Measurements from ENCODE around the gene FNDC3B.

DNA sequence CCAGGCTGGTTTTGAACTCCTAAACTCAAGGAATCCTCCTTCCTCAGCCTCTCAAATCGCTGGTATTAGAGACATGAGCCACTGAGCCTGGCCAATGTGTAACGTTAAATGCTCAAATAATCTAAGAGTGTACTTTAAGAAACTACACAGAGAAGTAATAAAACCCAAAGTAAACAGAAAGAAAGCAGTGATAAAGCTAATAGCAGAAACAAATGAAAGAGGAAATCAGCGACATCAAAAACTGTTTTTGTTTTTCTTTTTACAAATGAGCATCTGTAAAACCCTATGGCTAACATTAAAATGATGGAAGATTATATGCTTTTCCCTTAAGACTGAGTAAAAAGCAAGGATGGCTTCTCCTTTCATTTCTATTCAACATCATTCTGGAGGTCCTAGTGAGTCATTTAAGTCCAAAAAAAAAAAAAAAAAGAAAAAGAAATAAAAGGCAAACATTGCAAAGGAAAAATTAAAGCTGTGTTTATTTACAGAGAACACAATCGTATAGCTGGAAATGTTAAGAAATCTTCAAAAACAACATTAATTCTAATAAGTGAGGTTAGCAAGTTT, 36.8 kb upstream of the FNDC3B start:
- TF ChIP-seq, protein P1, sequence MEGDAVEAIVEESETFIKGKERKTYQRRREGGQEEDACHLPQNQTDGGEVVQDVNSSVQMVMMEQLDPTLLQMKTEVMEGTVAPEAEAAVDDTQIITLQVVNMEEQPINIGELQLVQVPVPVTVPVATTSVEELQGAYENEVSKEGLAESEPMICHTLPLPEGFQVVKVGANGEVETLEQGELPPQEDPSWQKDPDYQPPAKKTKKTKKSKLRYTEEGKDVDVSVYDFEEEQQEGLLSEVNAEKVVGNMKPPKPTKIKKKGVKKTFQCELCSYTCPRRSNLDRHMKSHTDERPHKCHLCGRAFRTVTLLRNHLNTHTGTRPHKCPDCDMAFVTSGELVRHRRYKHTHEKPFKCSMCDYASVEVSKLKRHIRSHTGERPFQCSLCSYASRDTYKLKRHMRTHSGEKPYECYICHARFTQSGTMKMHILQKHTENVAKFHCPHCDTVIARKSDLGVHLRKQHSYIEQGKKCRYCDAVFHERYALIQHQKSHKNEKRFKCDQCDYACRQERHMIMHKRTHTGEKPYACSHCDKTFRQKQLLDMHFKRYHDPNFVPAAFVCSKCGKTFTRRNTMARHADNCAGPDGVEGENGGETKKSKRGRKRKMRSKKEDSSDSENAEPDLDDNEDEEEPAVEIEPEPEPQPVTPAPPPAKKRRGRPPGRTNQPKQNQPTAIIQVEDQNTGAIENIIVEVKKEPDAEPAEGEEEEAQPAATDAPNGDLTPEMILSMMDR (IDR thresholded peaks at IDR 0.05): no peak
- TF ChIP-seq POLR2AphosphoS5 (IDR thresholded peaks at IDR 0.05) (no peak), EP300 (IDR thresholded peaks at IDR 0.05) (no peak)

Data from esophagus muscularis mucosa (tissue), 4 donors.